Stimulated activated CD4-positive, alpha-beta T cell treated with anti-CD3 and anti-CD28 coated beads, Interleukin-4, amount 100 ng/mL, for 24 hours (primary cell): ENCODE results near the gene PRRC2A.
"Not testable (repeated sequence)": the region's sequence is repeated elsewhere in the genome, so short reads cannot be mapped to it uniquely, and the experiment has no call there.

Experiments
- DNase-seq: peaks from one replicate; pipeline ENCODE4 v3.0.0-alpha.2; 2020

The PRRC2A gene

DNA sequence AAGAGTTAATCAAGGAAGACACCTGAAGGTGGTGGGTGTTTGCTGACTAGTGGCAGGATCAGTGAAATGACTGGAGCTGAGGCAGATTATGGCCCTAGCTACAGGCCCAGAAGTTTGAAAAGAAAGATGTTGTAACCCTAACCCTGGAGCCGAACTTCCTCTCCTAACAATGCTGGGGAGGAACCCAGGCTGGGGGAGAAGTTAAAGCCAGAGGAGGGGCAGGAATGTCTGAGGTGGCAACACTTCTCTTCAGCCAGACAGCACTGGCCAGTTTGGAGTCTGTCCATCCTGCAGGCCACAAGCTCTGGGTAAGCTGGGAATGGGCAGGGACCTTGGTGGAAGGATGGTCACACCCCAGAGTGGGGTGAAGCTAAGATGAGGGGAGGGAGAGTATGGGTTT, 34.5 kb upstream of the PRRC2A start, which contains the start of gene LST1:
TSS of gene LST1 (plus strand) at position 270 of the 400 bp plus-strand sequence. CDS start 1,023 bp downstream, outside the sequence.
- no peak for DNase-seq

DNA sequence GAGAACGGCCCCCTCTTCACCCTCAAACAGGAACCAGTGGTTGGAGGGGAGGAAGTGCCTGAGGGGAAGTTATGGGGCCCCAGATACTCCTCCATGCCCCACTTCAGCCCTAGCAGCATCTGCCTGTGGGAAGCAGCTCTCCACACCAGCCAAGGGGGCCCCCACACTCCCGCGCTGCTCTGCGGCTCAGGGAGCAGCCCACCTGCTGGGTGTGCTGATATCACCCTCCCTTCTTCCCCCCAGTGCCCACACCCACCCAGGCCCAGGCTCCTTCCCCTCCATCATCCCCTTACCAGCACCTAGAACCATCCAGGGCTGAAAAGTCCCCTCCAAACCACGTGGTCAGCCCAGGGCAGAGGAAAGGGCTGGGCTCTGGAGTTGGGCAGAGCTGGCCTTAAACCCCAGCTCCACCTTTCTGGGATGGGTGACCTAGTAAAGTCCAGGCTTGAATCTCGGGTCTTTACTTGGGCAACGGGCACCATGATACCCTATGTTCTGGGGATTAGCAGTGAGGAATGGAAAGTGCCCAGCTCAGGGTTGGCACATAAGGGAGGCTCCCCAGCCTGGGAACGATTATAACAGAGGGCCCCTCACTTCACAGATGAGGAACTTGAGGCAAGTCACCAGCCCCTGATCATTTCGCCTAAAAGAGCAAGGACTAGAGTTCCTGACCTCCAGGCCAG, 33.8 kb upstream of the PRRC2A start:
- DNase-seq, result no peak

DNA sequence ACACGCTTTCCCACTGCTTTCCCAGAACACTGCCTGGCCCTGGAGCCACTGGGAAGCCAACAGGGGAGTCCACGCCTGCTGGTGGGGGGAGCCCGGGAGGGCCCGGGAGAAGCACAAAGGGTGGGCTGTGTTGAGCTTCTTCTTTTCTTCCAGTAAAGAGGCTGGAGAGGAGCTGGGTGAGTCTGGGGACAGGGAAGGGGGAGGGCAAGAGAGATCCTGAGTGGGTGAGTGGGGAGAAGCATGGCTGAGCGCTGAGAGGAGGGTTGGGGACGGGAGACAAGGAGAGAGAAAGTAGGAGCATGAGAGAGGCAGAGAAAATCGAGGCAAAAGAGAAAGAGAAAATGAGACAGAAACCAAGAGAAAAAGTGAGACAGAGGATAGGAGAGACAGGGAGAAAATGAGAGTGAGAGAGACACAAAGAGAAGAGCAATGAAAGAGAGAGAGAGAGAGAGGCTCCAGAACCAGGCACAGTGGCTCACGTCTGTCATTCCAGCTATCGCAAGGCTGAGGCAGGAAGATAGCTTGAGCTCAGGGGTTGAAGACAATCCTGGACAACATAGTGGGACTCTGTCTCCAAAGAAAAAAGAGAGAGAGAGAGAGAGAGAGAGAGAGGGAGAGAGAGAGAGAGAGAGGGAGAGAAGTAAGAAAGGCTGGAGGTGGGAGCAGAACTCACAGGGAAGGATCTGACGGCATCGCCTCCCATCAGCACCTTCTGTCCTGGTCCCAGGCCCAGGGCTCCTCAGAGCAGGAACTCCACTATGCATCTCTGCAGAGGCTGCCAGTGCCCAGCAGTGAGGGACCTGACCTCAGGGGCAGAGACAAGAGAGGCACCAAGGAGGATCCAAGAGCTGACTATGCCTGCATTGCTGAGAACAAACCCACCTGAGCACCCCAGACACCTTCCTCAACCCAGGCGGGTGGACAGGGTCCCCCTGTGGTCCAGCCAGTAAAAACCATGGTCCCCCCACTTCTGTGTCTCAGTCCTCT, 32.4 kb upstream of the PRRC2A start:
- no peak for DNase-seq

DNA sequence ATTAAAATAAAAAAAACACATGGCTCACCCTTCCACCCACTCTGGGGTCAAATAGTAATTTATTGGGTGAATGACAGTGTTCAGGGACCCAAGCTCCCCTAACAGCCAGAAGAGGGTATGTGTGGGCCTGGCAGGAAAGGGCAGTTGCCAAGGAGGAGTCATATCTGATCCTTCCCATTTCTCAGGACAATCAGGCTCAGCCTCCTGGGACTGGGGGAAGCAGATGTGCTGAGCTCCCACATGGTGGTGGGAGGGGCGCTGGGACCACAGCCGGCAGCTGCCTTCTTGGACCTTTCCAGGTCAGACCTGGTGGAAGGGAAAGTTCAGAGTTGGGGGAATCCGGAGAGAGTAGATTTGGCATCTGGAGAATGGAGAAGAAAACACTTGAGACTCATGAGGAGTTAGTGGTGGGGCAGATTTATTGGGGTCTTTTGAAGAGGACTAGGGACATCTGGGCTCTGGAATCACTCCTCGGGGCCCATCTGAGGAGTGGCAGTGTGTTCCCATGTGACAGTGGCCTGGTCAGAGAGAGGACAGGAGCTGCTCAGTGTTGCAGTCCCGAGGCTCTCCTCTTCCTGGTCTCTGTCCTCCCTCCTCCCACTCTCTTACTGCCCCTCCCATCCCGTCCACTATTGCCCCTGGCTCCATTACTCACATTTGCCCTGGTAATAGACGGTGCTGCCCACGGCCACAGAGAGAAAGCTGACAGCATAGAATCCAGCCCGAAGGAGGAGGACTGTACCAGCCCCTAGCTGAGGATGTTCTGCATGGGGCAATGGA, 31.5 kb upstream of the PRRC2A start:
- DNase-seq, result no peak

DNA sequence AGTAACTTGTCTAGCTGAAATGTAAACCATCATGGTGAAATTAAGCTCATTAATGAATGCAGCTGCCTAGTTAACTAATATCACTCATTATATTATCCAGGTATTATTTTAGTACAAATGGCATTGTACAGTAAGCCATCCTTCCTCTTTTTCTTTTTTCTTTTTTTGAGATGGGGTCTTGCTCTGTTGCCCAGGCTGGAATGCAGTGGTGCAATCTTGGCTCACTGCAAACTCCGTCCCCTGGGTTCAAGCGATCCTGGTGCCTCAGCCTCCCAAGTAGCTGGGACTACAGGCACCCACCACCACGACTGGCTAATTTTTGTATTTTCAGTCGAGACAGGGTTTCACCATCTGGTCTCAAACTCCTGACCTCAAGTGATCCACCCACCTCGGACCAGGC, 29.8 kb upstream of the PRRC2A start:
- not testable (repeated sequence) for DNase-seq

DNA sequence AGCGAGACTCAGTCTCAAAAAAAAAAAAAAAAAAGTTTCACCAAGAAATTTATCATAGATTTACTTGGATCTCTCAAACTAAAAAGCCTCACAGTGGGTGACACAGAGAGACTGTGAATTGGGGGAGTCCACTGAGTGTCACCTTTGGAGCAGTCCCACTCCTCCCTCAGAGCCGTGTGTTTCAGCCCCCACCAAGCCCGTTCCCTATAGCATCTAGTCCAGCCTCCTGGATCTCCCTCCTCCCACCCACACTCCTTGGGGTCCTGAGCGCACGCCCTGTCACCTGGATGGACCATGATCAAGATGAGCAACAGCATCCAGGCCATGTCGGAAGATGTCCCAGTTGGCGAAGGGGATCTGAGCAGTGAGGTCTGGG, 28.1 kb upstream of the PRRC2A start:
- DNase-seq, result no peak

DNA sequence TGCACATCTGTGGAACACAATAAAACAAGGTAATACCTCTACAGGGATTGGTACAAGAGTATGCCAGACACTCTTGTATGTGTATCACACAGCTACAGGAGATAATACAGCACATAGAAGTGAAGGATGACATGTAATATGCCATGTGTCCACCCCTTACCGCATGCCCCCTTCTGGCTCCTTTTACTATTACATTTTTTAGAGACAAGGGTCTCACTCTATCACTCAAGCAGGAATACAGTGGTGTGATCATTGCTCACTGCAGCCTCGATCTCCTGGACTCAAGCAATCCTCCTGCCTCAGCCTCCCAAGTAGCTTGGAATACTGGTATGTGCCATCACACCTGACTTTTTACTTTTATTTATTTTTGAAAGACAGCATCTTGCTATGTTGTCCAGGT, 23.5 kb upstream of the PRRC2A start:
- peak; percentile 59 for DNase-seq

DNA sequence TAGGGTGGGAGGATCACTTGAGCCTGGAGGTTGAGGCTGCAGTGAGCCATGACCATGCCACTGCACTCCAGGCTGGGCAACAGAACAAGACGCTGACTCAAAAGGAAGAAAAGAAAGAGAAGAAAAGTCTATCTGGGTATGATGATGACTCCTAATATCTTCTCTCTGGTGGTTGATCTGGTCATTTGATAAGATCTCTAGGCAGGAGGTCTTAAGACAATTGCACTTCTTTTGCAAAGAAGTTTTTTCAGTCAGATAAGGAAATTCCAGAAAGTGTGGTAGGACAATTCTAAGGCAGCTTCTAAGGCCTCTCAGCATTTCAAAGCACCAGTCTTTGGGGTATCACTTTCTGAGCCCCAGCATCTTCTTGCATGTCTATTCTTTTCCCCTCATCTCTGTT, 13.2 kb upstream of the PRRC2A start:
- no peak for DNase-seq

DNA sequence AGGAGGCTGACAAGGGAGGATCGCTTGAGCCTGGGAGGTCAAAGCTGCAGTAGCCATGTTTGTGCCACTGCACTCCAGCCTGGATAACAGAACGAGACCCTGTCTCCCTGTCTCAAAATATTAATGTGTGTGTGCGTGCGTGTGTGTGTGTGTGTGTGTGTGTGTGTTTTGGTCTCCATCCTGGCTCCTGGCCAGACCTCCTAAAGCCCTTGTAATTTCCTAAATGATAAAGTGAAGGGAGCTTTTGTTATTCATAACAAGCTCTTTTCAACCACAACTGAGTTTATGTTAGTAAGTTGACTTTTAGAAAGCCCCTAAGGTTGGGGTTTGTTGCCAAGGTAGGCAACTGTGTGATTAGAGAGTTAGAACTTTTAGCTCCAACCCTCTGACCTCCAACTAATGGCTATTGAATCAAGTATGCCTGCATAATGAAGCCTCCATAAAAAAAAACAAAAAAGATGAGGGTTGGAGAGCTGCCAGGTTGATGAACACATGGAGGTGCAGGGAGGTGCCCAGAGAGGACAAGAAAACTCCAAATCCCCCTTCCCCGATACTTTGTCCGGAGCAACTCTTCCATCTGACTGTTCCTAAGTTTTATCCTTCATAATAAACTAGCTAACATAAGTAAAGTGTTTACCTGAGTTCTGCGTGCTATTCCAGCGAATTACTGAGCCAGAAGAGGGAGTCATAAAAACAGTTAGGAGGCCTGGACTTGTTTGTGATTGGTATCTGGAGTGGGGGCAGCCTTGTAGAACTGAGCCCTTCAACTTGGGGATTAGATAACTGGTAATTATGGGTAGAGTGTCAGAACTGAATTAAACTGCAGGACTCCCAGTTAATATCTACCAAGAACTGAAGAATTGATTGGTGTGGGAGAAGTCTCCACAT, 10.8 kb upstream of the PRRC2A start:
- no peak for DNase-seq

DNA sequence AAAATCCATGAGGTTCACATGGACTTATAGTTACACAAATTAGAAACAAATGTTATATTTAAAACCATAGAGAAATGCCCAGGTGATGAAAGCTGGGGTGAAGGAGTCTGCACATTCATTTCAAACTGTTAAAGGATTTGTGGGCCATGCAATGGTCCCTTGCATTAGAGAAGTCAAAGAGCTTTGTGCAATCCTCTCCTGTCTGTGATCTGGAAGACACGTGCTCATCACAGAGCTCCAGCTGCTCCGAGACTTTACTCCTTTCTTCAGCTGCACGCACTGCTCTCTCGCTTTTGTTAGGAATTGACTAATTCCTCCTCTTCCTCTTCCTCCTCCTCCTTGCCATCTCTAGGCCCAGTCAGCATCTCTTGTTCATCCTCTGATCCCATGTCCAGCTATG, 9.5 kb upstream of the PRRC2A start:
- no peak for DNase-seq

DNA sequence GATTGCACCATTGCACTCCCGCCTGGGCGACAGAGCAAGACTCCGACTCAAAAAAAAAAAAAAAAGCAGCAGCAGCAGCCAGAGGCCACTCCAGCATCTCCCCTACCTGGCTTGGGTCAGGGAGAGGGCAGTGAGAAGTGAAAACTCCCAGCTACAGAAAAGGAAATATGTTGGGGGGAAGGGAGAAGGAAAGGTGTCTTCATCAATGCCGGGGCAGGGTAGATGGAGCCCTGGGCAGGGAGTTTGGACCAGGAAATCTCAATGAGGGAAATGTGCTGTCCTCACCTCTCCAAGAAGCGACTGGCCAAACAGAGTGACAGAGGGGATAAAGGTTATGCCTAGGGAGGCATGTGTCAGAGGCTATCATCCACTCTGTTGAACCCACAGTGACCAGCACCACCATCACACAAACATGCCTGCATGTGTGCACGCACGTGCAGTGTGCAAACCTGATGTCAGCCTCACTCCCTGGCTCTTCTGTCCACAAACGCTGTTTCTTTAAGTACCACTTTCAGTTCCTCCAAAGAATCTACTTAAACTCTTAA, 6.4 kb upstream of the PRRC2A start:
- no peak for DNase-seq

DNA sequence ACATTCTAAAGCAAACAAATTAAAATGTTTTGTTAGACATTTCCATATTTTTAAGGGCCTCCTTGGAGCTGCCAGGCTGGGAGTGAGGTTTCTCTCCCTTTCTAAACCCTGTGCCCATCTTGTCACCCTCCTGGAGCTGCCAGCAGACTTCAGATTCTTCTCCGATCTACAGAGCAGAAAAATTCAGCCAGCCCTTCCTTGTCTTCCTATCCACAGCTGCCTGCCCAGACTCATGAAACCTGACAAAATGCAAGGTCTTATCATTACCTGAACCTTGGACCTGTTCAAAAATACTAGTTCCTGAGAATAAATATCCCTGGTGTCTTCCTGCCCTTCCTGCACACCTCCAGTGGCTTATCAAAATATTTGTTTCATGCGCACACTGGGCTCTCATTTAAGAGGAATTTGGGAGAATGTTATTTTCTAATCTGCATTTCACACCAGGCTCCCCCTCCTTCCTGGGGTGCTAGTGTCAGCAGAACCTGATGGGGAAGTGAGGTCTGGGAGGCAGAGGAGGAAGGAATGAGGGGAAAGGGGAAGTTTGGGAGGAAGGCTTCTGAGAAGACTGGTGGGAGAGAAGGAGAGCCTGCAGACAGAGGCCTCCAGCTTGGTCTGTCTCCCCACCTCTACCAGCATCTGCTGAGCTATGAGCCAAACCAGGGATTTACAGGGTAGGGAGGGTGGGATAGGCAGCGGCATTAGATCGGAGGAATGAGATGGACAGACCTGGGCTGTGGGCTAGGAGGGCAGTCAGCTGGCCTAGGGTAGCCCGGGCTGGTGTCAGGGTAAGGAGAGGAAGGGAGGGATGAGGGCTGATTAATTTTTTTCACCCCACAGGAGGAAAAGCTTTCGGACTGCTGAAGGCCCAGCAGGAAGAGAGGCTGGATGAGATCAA, 5.6 kb upstream of the PRRC2A start, which contains the start of gene AIF1:
TSS of gene AIF1 (plus strand) at position 551 of the 895 bp plus-strand sequence. CDS start at position 647, 96 bp downstream.
- DNase-seq, result no peak

DNA sequence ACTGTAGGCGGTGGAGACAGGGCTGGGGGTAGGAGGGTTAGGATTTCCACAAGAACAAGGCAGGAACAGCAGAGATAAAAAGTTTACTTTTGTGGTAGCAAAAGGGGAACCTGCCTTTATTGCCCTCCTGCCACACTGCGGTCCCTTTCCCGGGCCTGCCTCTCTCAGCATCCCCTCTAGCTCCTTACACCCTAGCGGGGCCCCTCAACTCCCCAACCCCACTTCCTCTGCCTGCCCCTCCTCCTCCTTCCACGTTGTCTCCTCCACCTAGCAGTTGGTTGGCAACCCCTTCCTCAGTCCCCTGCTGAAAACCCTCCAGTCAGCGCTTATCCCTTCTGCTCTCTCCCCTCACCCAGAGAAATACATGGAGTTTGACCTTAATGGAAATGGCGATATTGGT, 4.8 kb upstream of the PRRC2A start:
- no peak for DNase-seq

DNA sequence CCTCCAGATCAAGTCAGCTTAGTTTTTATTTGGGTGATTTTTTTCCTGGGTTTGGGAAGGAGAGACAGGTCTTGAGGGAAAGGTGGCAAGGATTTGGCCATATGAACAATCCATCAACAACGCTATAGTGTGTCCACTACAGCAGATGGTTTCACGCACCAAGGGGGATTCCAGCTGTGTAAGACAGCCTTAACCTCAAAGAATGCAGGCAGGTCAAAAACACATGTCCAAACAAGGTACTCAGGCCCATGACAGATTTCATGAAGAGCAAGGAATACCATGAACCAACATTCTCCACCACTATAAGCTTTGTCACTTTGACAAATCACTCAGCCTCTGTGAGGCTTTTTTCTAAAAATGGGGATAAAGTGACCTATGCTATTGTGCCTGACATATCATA, 3.5 kb upstream of the PRRC2A start:
- no peak for DNase-seq

DNA sequence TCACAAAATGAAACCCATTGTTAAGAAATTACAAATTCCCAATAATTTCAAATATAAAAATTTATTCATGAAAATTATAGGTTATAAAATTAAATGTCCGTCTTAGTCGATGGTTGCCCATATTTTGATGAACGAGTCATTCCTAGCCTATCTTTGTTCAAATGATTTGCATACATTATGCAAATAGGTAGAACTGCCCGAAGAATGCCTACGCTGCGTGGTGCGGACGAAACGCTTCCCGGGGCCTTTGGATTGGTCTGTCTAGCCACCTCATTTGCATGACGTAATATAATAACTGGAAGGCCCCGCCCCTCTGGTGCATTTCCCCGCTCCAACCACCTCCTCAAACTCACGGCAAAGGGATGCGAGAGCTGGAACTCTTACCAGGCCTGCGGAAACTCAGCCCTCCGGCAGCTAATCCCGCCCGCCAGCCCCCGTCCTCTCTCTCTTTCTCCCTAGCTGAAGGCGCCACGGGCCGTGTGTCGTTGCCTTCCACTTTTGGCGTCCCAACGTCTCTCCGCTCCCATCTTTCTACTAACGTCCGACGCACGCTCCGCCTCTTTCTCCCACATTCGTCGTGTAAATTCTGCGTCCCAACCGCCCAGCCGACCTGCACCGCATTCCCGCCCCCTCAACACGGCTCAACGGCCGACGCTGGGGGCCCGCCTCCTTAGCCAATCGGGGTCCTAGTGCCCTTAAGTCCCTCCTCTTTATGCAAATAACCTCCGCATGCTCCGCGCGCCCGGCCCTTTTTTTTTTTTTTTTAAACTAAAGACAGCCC, 520 bp upstream of the PRRC2A start:
- DNase-seq, result peak; percentile 98

DNA sequence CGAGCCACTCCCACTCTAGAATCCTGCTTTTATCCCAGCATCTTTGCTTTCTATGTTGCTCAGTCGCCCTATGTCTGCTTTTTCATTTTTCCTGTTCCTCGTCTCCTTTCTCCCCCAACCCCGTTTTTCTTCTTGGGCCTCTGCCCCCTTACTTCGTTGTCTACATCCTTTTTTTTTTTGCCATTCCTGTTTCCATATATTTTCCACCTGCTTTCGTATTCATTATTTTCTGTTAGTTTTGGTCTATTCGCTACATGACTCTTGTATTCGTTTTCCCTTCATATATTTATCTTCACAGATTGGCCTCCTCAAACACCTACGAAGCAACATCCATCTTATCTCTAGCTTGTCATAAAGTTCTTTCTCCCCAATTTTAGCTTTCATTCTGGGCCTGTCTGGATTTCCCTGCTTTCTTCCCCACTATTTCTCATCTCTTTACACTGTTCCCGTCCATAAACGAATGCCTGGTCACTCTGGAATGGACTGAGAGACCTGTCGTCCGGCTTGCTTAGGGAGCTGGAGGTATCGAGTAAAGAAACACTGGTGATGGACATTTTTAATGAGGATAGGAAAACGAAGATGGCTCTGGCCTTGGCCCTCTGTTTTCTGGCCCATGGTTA, 915 bp downstream of the PRRC2A start:
- DNase-seq, result no peak

DNA sequence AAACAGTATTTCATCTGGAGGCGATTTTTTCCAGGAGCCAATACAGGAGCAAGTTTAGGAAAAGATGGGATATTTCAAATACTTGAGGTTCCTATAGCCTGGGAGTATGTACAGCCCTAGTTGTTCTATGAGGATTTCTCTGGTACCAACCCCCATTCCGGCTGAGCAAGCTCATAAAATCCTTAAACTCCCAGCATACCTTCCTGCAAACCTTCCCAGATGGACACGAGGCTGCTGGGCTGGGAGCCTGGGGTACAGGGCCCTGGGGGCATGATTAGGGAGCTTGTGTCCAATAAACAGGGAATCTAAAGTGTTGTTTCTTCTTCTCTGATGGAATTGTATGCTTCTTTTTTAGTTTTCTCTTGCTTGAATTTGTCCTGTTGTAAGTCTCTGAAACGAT, 1.5 kb downstream of the PRRC2A start:
- no peak for DNase-seq

DNA sequence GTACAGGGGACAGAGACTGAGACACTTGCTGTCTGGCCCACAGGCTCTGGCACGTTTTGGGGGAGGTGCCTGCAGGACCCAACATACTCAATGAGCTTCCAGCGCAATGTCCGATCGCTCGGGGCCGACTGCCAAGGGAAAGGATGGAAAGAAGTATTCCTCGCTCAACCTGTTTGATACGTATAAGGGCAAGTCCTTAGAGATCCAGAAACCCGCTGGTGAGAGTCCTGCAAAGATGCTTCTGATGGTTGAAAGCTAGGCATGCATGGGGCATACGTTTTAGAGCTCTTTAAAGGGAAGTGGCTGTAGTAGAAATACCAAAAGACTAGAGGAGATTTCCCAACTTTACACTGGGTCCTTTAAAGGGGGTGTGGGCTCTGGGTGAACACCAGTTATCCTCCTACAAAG, 2.2 kb downstream of the PRRC2A start:
- no peak for DNase-seq

DNA sequence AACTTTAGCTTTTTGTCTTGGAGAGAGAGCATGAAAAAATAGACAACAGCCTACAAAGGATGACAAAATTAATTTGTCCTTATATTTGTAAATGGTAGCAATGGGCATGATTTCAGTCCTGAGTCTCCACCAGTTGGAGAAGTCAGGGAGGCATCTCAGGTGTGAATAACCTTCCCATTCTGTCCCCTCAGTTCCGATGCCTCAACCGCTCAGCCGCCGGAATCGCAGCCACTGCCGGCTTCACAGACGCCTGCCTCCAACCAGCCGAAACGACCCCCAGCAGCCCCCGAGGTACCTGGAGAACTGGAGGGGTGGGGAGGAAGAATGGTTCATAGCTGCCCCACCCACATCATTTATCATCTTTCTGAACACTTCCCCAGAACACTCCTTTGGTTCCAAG, 3.6 kb downstream of the PRRC2A start:
- DNase-seq, result no peak
